Measurements from ENCODE around the gene FAM131A.

DNA sequence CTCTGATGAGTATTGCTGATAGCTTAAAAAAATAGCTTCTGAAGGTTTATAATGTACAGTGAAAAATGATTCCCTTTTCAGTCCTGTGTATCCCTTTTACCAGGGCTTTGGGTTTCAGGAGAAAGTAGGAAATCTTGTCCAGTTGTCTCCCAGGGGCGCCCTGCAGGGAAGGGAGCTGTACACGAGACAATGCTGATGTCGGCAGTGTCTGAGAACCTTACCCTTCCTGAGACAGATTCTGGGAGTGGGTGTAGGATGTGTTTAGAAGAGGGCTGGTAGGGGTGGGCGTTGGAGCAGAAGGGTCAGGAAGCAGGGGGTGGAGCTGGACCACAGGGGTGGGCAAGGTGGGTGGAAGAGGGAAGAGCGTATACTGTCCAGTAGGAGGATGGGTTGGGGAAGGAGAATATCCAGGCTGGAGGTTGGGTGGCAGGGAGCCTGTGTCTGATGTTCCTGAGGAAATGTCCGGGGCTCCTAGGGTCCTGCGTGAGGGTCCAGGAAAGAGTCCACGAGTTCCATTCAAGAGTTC lies 35.0 kb downstream of the FAM131A start:
- no peak for TF ChIP-seq EZH2 (IDR thresholded peaks at IDR 0.05; ENCODE audit: borderline replicate concordance, low read length)
- TF ChIP-seq, protein P1, sequence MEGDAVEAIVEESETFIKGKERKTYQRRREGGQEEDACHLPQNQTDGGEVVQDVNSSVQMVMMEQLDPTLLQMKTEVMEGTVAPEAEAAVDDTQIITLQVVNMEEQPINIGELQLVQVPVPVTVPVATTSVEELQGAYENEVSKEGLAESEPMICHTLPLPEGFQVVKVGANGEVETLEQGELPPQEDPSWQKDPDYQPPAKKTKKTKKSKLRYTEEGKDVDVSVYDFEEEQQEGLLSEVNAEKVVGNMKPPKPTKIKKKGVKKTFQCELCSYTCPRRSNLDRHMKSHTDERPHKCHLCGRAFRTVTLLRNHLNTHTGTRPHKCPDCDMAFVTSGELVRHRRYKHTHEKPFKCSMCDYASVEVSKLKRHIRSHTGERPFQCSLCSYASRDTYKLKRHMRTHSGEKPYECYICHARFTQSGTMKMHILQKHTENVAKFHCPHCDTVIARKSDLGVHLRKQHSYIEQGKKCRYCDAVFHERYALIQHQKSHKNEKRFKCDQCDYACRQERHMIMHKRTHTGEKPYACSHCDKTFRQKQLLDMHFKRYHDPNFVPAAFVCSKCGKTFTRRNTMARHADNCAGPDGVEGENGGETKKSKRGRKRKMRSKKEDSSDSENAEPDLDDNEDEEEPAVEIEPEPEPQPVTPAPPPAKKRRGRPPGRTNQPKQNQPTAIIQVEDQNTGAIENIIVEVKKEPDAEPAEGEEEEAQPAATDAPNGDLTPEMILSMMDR (conservative IDR thresholded peaks at IDR 0.05 in 1 of 2, IDR thresholded peaks at IDR 0.05 in 1 of 2; ENCODE audit: extremely low read depth in 1 of 2, insufficient read depth in 1 of 2, low read depth in 1 of 2, low read length in 2 of 2), result no peak

Data from mammary epithelial cell (primary cell).